ENCODE data around the gene GALNT10.

GALNT10 gene

DNA sequence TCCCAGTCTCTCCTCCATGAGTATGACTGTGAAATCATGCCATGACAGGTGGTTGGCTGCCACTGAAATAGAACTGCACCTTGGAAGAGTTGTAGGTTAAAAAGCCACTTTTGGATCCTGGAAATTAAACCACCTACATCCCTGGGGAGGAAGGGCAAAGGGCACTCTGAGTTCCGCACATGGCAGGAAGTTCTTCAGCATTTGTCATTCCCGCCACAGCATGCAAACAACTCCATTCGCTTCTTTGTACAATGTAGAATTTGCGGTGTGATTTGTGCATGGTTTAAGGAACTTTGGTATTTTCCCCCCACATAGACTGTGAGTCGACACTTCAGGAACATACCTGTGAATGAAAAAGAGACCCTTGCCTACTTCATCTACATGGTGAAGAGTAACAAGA is 265.1 kb downstream of the GALNT10 start:
- TF ChIP-seq, protein P1, sequence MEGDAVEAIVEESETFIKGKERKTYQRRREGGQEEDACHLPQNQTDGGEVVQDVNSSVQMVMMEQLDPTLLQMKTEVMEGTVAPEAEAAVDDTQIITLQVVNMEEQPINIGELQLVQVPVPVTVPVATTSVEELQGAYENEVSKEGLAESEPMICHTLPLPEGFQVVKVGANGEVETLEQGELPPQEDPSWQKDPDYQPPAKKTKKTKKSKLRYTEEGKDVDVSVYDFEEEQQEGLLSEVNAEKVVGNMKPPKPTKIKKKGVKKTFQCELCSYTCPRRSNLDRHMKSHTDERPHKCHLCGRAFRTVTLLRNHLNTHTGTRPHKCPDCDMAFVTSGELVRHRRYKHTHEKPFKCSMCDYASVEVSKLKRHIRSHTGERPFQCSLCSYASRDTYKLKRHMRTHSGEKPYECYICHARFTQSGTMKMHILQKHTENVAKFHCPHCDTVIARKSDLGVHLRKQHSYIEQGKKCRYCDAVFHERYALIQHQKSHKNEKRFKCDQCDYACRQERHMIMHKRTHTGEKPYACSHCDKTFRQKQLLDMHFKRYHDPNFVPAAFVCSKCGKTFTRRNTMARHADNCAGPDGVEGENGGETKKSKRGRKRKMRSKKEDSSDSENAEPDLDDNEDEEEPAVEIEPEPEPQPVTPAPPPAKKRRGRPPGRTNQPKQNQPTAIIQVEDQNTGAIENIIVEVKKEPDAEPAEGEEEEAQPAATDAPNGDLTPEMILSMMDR (IDR thresholded peaks at IDR 0.05; ENCODE audit: borderline replicate concordance, insufficient read depth, low read depth, low read length) = no peak
- H3K4me3 ChIP-seq (ENCODE audit: low read depth, low read length) = no peak overlapping the region

DNA sequence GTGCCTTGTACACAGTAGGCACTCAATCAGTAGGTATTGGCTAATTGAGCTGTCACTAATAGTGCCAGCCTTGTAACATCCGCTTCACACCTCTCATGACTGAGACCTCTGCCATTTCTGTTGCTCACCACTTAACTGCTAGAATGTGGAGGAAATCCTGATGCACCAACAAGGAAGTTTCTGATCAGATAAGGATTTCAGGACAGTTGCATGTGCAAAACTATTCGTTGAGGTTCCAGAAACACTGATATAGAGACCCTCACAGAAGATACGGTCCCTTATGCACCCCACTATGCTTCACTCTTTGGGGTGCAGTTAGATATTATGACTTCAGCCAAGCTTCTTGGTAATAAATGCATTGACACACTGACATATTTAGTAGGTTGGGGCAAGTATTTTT is 266.0 kb downstream of the GALNT10 start:
- TF ChIP-seq, protein P1 (IDR thresholded peaks at IDR 0.05; ENCODE audit: borderline replicate concordance, insufficient read depth, low read depth, low read length) = no peak
- no peak overlapping the region for H3K4me3 ChIP-seq (ENCODE audit: low read depth, low read length)

DNA sequence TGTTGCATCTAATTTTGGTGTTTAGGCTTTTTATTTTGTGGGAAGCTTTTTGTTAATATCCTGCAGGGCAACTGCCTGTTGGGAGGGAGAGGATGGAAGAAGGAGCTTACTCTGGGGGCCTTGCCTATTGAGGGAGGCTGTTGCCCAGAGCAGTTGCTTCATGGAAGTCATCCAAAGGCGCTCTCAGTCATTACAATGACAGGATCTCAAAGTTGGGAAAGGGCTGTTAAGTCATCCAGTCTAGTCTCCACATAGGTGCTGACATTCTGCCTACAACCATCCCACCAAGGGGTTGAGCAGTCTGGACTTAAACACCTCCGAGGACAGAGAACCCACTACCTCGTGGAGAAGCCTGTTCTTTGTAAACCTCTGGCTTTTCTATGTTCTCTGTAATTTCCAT is 268.5 kb downstream of the GALNT10 start:
- H3K4me3 ChIP-seq (ENCODE audit: low read depth, low read length) = no peak overlapping the region
- TF ChIP-seq, protein P1 (IDR thresholded peaks at IDR 0.05; ENCODE audit: borderline replicate concordance, insufficient read depth, low read depth, low read length) = no peak

DNA sequence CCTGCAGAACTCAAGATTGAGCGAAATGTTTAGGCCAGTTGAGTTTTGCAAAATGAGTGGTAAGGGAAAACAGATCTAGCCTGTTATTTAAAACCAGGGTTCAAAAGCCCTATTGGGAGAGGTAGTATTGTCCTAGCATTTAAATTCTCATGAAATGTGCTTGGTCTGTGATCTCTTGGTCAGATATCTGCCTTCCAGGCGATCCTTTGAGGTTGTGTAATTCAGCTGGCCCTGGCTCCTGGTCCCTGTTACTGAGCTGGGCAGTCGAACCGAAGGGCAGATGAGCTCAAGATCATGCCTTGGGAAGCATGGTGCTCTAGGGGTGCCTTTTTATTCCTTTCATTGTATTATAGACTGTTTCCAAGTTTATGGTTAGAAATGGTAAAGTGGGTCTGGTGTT is 269.6 kb downstream of the GALNT10 start:
- no peak overlapping the region for H3K4me3 ChIP-seq (ENCODE audit: low read depth, low read length)
- TF ChIP-seq, protein P1 (IDR thresholded peaks at IDR 0.05; ENCODE audit: borderline replicate concordance, insufficient read depth, low read depth, low read length) = no peak

DNA sequence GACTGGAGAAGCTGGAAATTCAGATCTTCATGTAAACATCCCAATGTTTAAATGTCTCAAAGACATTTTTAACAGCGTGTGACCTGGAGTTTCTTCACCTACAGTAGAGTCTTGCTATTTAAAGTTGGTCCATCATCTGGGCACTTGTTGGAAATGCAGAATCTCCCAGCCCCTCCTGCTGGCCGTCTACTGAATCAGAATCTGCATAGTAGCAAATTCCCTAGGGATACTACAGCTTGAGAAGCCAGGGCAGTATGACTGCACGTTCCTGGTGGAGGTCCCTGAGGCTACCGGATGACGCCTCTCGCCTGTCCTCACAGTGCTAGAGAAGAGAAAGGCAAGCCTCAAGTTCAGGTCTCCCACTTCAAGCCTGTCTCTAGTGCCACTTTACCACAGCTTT is 271.0 kb downstream of the GALNT10 start:
- TF ChIP-seq, protein P1 (IDR thresholded peaks at IDR 0.05; ENCODE audit: borderline replicate concordance, insufficient read depth, low read depth, low read length) = no peak
- H3K4me3 ChIP-seq (ENCODE audit: low read depth, low read length) = no peak overlapping the region

DNA sequence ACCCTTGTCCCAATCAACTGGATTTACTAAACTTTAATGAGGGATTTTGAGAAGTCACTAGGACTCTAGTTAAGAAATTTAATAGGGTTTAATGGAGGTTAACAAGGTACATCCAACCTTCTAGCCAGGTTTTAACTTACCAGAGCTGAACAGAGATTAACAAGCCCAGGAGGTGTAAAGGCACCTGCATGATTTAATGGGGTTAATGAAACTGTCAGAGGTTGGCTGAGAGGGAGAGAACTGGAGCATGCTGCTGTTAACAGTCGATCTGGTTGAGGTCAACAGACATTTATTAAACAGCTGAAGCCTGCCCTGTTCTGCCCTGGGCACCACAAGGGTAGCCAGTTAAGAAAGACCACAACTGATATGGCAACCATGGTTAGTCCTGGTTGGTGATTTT is 273.9 kb downstream of the GALNT10 start:
- TF ChIP-seq, protein P1 (IDR thresholded peaks at IDR 0.05; ENCODE audit: borderline replicate concordance, insufficient read depth, low read depth, low read length) = no peak
- no peak overlapping the region for H3K4me3 ChIP-seq (ENCODE audit: low read depth, low read length)

DNA sequence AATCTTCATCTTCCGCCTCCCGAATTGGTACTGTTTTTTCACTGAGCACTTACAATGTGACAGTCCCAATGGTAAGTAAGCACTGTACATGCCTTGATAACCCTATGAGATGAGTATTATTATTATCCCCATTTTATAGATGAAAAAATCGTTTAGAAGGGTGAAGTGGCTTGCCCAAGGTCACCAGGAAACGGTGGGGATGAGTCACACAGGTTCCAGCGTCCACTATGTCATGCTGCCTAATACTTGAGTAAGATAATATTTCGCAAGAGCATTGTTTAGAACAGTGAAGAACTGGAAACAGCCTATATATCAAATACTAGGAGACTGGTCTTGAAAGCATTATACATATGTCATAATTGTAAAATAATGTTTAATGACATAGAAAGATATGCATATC is 274.6 kb downstream of the GALNT10 start:
- TF ChIP-seq, protein P1 (IDR thresholded peaks at IDR 0.05; ENCODE audit: borderline replicate concordance, insufficient read depth, low read depth, low read length) = no peak
- H3K4me3 ChIP-seq (ENCODE audit: low read depth, low read length) = no peak overlapping the region

All from GM12875 (cell line).